Measurements from ENCODE around the gene RMND5A.

Gene RMND5A

GRCh38 chr2:86758405-86758804 lies 38.3 kb downstream of the RMND5A start:
- Mint-ChIP-seq H3K36me3 (ENCODE audit: insufficient read depth) (peaks cover 50% of the 10 kb centered on the region), H3K27me3 (no peaks in the 10 kb centered on the region), H3K4me3 (no peak overlapping the region), H3K9me3 (no peaks in the 10 kb centered on the region), H3K27ac (no peak overlapping the region), H3K4me1 (ENCODE audit: low read depth in 2 of 2) (peaks cover 11 to 26% of the 10 kb centered on the region in 2 donors)
- no peak for ATAC-seq (replicated peaks)
- no peak for DNase-seq

- H3K4me3 Mint-ChIP-seq, result no peak overlapping the region
- no peaks in the 10 kb centered on the region for H3K27me3 Mint-ChIP-seq
- peaks cover 18 to 35% of the 10 kb centered on the region in 2 donors for H3K4me1 Mint-ChIP-seq (ENCODE audit: low read depth in 2 of 2)
- H3K27ac Mint-ChIP-seq, result peak overlapping the region in 1 of 2 donors; percentile 33
- DNase-seq, result no peak
- H3K9me3 Mint-ChIP-seq, result no peaks in the 10 kb centered on the region
- no peak for ATAC-seq (replicated peaks)
- peaks cover 36% of the 10 kb centered on the region for H3K36me3 Mint-ChIP-seq (ENCODE audit: insufficient read depth)
These were observed 40.3 kb downstream of the RMND5A start for GRCh38 chr2:86760371-86760770.

GRCh38 chr2:86764661-86765309 lies 44.7 kb downstream of the RMND5A start:
- Mint-ChIP-seq H3K4me1 (ENCODE audit: low read depth in 2 of 2) (peaks cover 16 to 21% of the 10 kb centered on the region in 2 donors), H3K9me3 (no peaks in the 10 kb centered on the region), H3K27me3 (no peaks in the 10 kb centered on the region), H3K4me3 (no peak overlapping the region), H3K36me3 (ENCODE audit: insufficient read depth) (peaks cover 47% of the 10 kb centered on the region), H3K27ac (peak overlapping the region; percentile 41 to 75)
- peak; percentile 82 for ATAC-seq (replicated peaks)
- DNase-seq, result peak; percentile 56 to 68 (median 57)

GRCh38 chr2:86765310-86765695 lies 45.2 kb downstream of the RMND5A start:
- Mint-ChIP-seq H3K4me3 (no peak overlapping the region), H3K27me3 (no peaks in the 10 kb centered on the region), H3K4me1 (ENCODE audit: low read depth in 2 of 2) (peaks cover 11 to 20% of the 10 kb centered on the region in 2 donors), H3K9me3 (no peaks in the 10 kb centered on the region), H3K36me3 (ENCODE audit: insufficient read depth) (peaks cover 51% of the 10 kb centered on the region), H3K27ac (peak overlapping the region in 1 of 2 donors; percentile 75)
- DNase-seq, result no peak
- peak; percentile 51 for ATAC-seq (replicated peaks)

GRCh38 chr2:86768189-86768949 lies 48.3 kb downstream of the RMND5A start:
- no peak for ATAC-seq (replicated peaks)
- DNase-seq, result no peak
- H3K9me3 Mint-ChIP-seq, result no peaks in the 10 kb centered on the region
- H3K27ac Mint-ChIP-seq, result peak overlapping the region in 1 of 2 donors; percentile 19
- H3K4me3 Mint-ChIP-seq, result no peak overlapping the region
- peaks cover 7 to 9% of the 10 kb centered on the region in 2 donors for H3K4me1 Mint-ChIP-seq (ENCODE audit: low read depth in 2 of 2)
- H3K27me3 Mint-ChIP-seq, result no peaks in the 10 kb centered on the region
- H3K36me3 Mint-ChIP-seq (ENCODE audit: insufficient read depth), result peaks cover 68% of the 10 kb centered on the region

GRCh38 chr2:86769838-86770237 lies 49.7 kb downstream of the RMND5A start:
- Mint-ChIP-seq H3K27me3 (no peaks in the 10 kb centered on the region), H3K9me3 (no peaks in the 10 kb centered on the region), H3K4me1 (ENCODE audit: low read depth in 2 of 2) (peaks cover 1 to 2% of the 10 kb centered on the region in 2 donors), H3K4me3 (no peak overlapping the region), H3K27ac (no peak overlapping the region), H3K36me3 (ENCODE audit: insufficient read depth) (peaks cover 80% of the 10 kb centered on the region)
- no peak for DNase-seq
- no peak for ATAC-seq (replicated peaks)

- H3K4me3 Mint-ChIP-seq, result no peak overlapping the region
- H3K27ac Mint-ChIP-seq, result peak overlapping the region in 1 of 2 donors; percentile 44
- DNase-seq (no peak), ATAC-seq (replicated peaks) (no peak)
- H3K4me1 Mint-ChIP-seq (ENCODE audit: low read depth in 2 of 2), result no peaks in the 10 kb centered on the region
- H3K27me3 Mint-ChIP-seq, result no peaks in the 10 kb centered on the region
- peaks cover 85% of the 10 kb centered on the region for H3K36me3 Mint-ChIP-seq (ENCODE audit: insufficient read depth)
- no peaks in the 10 kb centered on the region for H3K9me3 Mint-ChIP-seq
These were observed 50.8 kb downstream of the RMND5A start for GRCh38 chr2:86770816-86771301.

- Mint-ChIP-seq H3K27ac (no peak overlapping the region), H3K36me3 (ENCODE audit: insufficient read depth) (peaks cover 81% of the 10 kb centered on the region)
These were observed 52.5 kb downstream of the RMND5A start for GRCh38 chr2:86772611-86773010.

GRCh38 chr2:86774862-86775261 lies 54.8 kb downstream of the RMND5A start:
- Mint-ChIP-seq H3K27me3 (no peaks in the 10 kb centered on the region), H3K27ac (peak overlapping the region in 1 of 2 donors; percentile 29), H3K4me1 (ENCODE audit: low read depth in 2 of 2) (peaks cover 0 to under 1% of the 10 kb centered on the region in 2 donors), H3K9me3 (no peaks in the 10 kb centered on the region), H3K4me3 (no peak overlapping the region), H3K36me3 (ENCODE audit: insufficient read depth) (peaks cover 76% of the 10 kb centered on the region)
- DNase-seq, result no peak
- ATAC-seq (replicated peaks), result no peak

More at GRCh38 chr2:86772611-86773010, 52.5 kb downstream of the RMND5A start:
- DNase-seq (no peak), ATAC-seq (replicated peaks) (no peak)
- no peaks in the 10 kb centered on the region for H3K9me3 Mint-ChIP-seq
- no peaks in the 10 kb centered on the region for H3K27me3 Mint-ChIP-seq
- H3K4me3 Mint-ChIP-seq, result no peak overlapping the region
- no peaks in the 10 kb centered on the region for H3K4me1 Mint-ChIP-seq (ENCODE audit: low read depth in 2 of 2)

- ATAC-seq (replicated peaks), result no peak
- H3K4me1 Mint-ChIP-seq (ENCODE audit: low read depth in 2 of 2), result peaks cover 0 to 2% of the 10 kb centered on the region in 2 donors
- no peak overlapping the region for H3K27ac Mint-ChIP-seq
- no peak overlapping the region for H3K4me3 Mint-ChIP-seq
- DNase-seq, result no peak
- no peaks in the 10 kb centered on the region for H3K9me3 Mint-ChIP-seq
- no peaks in the 10 kb centered on the region for H3K27me3 Mint-ChIP-seq
- H3K36me3 Mint-ChIP-seq (ENCODE audit: insufficient read depth), result peaks cover 73% of the 10 kb centered on the region
These were observed 55.2 kb downstream of the RMND5A start for GRCh38 chr2:86775338-86775737.

- Mint-ChIP-seq H3K36me3 (ENCODE audit: insufficient read depth) (peaks cover 63% of the 10 kb centered on the region), H3K27me3 (no peaks in the 10 kb centered on the region), H3K4me3 (no peak overlapping the region), H3K4me1 (ENCODE audit: low read depth in 2 of 2) (peaks cover 0 to 2% of the 10 kb centered on the region in 2 donors), H3K27ac (peak overlapping the region; percentile 46 to 88), H3K9me3 (no peaks in the 10 kb centered on the region)
- DNase-seq (no peak), ATAC-seq (replicated peaks) (no peak)
These were observed 56.4 kb downstream of the RMND5A start for GRCh38 chr2:86776532-86776931.

GRCh38 chr2:86778957-86779356 lies 58.9 kb downstream of the RMND5A start:
- no peak overlapping the region for H3K27ac Mint-ChIP-seq
- H3K36me3 Mint-ChIP-seq (ENCODE audit: insufficient read depth), result peaks cover 44% of the 10 kb centered on the region
- DNase-seq, result no peak
- H3K9me3 Mint-ChIP-seq, result no peaks in the 10 kb centered on the region
- peaks cover 8 to 14% of the 10 kb centered on the region in 2 donors for H3K4me1 Mint-ChIP-seq (ENCODE audit: low read depth in 2 of 2)
- no peaks in the 10 kb centered on the region for H3K27me3 Mint-ChIP-seq
- ATAC-seq (replicated peaks), result no peak
- no peak overlapping the region for H3K4me3 Mint-ChIP-seq

- peaks cover 44% of the 10 kb centered on the region for H3K36me3 Mint-ChIP-seq (ENCODE audit: insufficient read depth)
- no peak overlapping the region for H3K27ac Mint-ChIP-seq
- H3K4me1 Mint-ChIP-seq (ENCODE audit: low read depth in 2 of 2), result peaks cover 17 to 24% of the 10 kb centered on the region in 2 donors
- DNase-seq (no peak), ATAC-seq (replicated peaks) (no peak)
- H3K9me3 Mint-ChIP-seq, result no peaks in the 10 kb centered on the region
- H3K27me3 Mint-ChIP-seq, result no peaks in the 10 kb centered on the region
- no peak overlapping the region for H3K4me3 Mint-ChIP-seq
These were observed 59.9 kb downstream of the RMND5A start for GRCh38 chr2:86779971-86780370.

GRCh38 chr2:86781363-86781762 lies 61.3 kb downstream of the RMND5A start:
- Mint-ChIP-seq H3K27ac (no peak overlapping the region), H3K27me3 (no peaks in the 10 kb centered on the region), H3K4me1 (ENCODE audit: low read depth in 2 of 2) (peaks cover 29 to 35% of the 10 kb centered on the region in 2 donors), H3K4me3 (no peak overlapping the region), H3K9me3 (no peaks in the 10 kb centered on the region), H3K36me3 (ENCODE audit: insufficient read depth) (peaks cover 47% of the 10 kb centered on the region)
- ATAC-seq (replicated peaks), result no peak
- no peak for DNase-seq
